Embryonic facial prominence (tissue), 1 donor: ENCODE data around the gene CPNE1.
"Not testable (repeated sequence)": the region's sequence is repeated elsewhere in the genome, so short reads cannot be mapped to it uniquely, and the experiment has no call there.

ENCODE experiments used
- DNase-seq: peaks from one replicate; pipeline ENCODE4 v3.0.0-alpha.2; 2016; ENCODE audit errors: extremely low spot score

CPNE1 gene

GRCh38 chr20:35698298-35699126 is 33.8 kb upstream of the CPNE1 start:
- no peak for DNase-seq

GRCh38 chr20:35697696-35698297 is 33.1 kb upstream of the CPNE1 start:
- no peak for DNase-seq

GRCh38 chr20:35695978-35696377 is 31.3 kb upstream of the CPNE1 start:
- no peak for DNase-seq

GRCh38 chr20:35695245-35695749 is 30.6 kb upstream of the CPNE1 start:
- no peak for DNase-seq

- no peak for DNase-seq
These were observed 25.6 kb upstream of the CPNE1 start for GRCh38 chr20:35690265-35690664.

GRCh38 chr20:35686872-35687271 is 22.2 kb upstream of the CPNE1 start:
- not testable (repeated sequence) for DNase-seq

GRCh38 chr20:35685368-35685767 is 20.7 kb upstream of the CPNE1 start:
- not testable (repeated sequence) for DNase-seq

GRCh38 chr20:35681960-35682359 is 17.3 kb upstream of the CPNE1 start:
- no peak for DNase-seq

GRCh38 chr20:35680452-35681183 is 15.9 kb upstream of the CPNE1 start:
- no peak for DNase-seq

GRCh38 chr20:35674921-35675320 is 10.2 kb upstream of the CPNE1 start:
- DNase-seq = no peak

- DNase-seq = no peak
These were observed 9.2 kb upstream of the CPNE1 start for GRCh38 chr20:35673884-35674283.

GRCh38 chr20:35669681-35670080 is 5.0 kb upstream of the CPNE1 start:
- DNase-seq = no peak

- DNase-seq = no peak
These were observed 4.5 kb upstream of the CPNE1 start for GRCh38 chr20:35669221-35669620.

GRCh38 chr20:35665949-35666288 is 1.2 kb upstream of the CPNE1 start:
- DNase-seq = no peak

- peak; percentile 23 for DNase-seq
These were observed 909 bp downstream of the CPNE1 start for GRCh38 chr20:35663516-35664465.

- DNase-seq = no peak
These were observed 2.1 kb downstream of the CPNE1 start for GRCh38 chr20:35662551-35662950.

- no peak for DNase-seq
These were observed 2.8 kb downstream of the CPNE1 start for GRCh38 chr20:35661908-35662307.

GRCh38 chr20:35661053-35661452 is 3.6 kb downstream of the CPNE1 start:
- no peak for DNase-seq

GRCh38 chr20:35660122-35660937 is 4.4 kb downstream of the CPNE1 start:
- no peak for DNase-seq

GRCh38 chr20:35657271-35657670 is 7.4 kb downstream of the CPNE1 start:
- no peak for DNase-seq

GRCh38 chr20:35654415-35654814 is 10.3 kb downstream of the CPNE1 start:
- no peak for DNase-seq
